Thyroid gland (tissue), 4 donors: Measurements from ENCODE around the gene HCN2. TPM values are rescaled to one million over a fixed set of nuclear protein-coding genes. Genes with fewer than 3 reads are reported as not detected.
A peak's percentile ranks its signal among the peaks of the same experiment; 100 is the strongest.

Experiments
- DNase-seq, 2 donors: peaks; one replicate each; pipeline ENCODE4 v3.0.0-alpha.2; 2019
- H3K27ac ChIP-seq, 3 donors: fragments of 200-600 bp; sonication (generic); 1 replicate in 2 of 3; 2 replicates in 1 of 3; pipeline ENCODE4 v1.5.1; 2016 to 2019; ENCODE audit warnings: mild to moderate bottlenecking in 1 of 3, moderate library complexity in 1 of 3
- H3K27me3 ChIP-seq: fragments of 200-600 bp; sonication (generic); one replicate; pipeline ENCODE4 v1.5.1; 2019
- H3K36me3 ChIP-seq, 2 donors: fragments of 200-600 bp; sonication (generic); one replicate each; pipeline ENCODE4 v1.5.1; 2016 to 2019
- H3K4me1 ChIP-seq, 2 donors: fragments of 200-600 bp; sonication (generic); one replicate each; pipeline ENCODE4 v1.5.1; 2017 to 2019
- H3K4me3 ChIP-seq, 3 donors: fragments of 200-600 bp; sonication (generic); replicated peaks in 1 of 3; 1 replicate in 2 of 3; 2 replicates in 1 of 3; pipeline ENCODE4 v1.5.1; 2016; ENCODE audit warnings: mild to moderate bottlenecking in 1 of 3
- H3K9me3 ChIP-seq: fragments of 200-600 bp; sonication (generic); one replicate; pipeline ENCODE4 v1.5.1; 2017
- POLR2A ChIP-seq, 2 donors: fragments of 450-650 bp; IDR thresholded peaks; one replicate each; pipeline ENCODE4 v1.6.1; 2017; ENCODE audit warnings: antibody characterized with exemption in 2 of 2, mild to moderate bottlenecking in 2 of 2, moderate library complexity in 1 of 2
- WGBS, 2 donors: methylation state at CpG; one replicate each; pipeline ENCODE4 v1.1.5; 2017; 5-methylcytosine and 5-hydroxymethylcytosine counted together
- intact Hi-C: fragments of 100-400 bp; cut with DNase I; formaldehyde crosslinking; loops from one replicate; pipeline ENCODE4 v1.15.1; 2023
- total RNA-seq, 4 donors: library from RNA; depleted of rRNA; stranded (reverse); fragments of >200 nt; gene quantifications; one replicate each; pipeline ENCODE4 v1.2.3, GENCODE V29; 2016
- TF ChIP-seq, protein P1 (sequence below), 6 experiments: fragments of 200-600 bp in 3 of 6; fragments of 450-650 bp in 3 of 6; sonication (generic) in 3 of 6; IDR thresholded peaks; one replicate each; pipeline ENCODE4 v1.5.1; 2016 to 2019; ENCODE audit warnings: antibody characterized with exemption in 6 of 6, mild to moderate bottlenecking in 2 of 6, inconsistent platforms in 1 of 6, moderate library complexity in 1 of 6

HCN2 gene
- total RNA-seq, 4 donors from 2014 or later, result not detected

- no peaks in the 10 kb centered on the region for H3K36me3 ChIP-seq
- TF ChIP-seq, protein P1, sequence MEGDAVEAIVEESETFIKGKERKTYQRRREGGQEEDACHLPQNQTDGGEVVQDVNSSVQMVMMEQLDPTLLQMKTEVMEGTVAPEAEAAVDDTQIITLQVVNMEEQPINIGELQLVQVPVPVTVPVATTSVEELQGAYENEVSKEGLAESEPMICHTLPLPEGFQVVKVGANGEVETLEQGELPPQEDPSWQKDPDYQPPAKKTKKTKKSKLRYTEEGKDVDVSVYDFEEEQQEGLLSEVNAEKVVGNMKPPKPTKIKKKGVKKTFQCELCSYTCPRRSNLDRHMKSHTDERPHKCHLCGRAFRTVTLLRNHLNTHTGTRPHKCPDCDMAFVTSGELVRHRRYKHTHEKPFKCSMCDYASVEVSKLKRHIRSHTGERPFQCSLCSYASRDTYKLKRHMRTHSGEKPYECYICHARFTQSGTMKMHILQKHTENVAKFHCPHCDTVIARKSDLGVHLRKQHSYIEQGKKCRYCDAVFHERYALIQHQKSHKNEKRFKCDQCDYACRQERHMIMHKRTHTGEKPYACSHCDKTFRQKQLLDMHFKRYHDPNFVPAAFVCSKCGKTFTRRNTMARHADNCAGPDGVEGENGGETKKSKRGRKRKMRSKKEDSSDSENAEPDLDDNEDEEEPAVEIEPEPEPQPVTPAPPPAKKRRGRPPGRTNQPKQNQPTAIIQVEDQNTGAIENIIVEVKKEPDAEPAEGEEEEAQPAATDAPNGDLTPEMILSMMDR (IDR thresholded peaks at IDR 0.05), result no peak
- no peak for TF ChIP-seq POLR2A (IDR thresholded peaks at IDR 0.05)
- intact Hi-C loops, result no loop called here
- H3K27ac ChIP-seq, result peak overlapping the region; percentile 54 to 76 (median 65)
- H3K4me1 ChIP-seq, result peaks cover 32 to 41% of the 10 kb centered on the region in 2 donors
- no peaks in the 10 kb centered on the region for H3K9me3 ChIP-seq
- no peaks in the 10 kb centered on the region for H3K27me3 ChIP-seq
- WGBS, 2 donors, result 1 to 3% methylated on average over 11 to 14 of the region's 14 CpGs
- H3K4me3 ChIP-seq, result peak overlapping the region; percentile 12 to 26 (median 16)
- DNase-seq, result peak; percentile 13 to 32
Observed at GRCh38 chr19:571566-571974, 18.1 kb upstream of the HCN2 start.

- no peaks in the 10 kb centered on the region for H3K27me3 ChIP-seq
- peak; percentile 88 to 99 for TF ChIP-seq POLR2A (IDR thresholded peaks at IDR 0.05)
- TF ChIP-seq, protein P1 (IDR thresholded peaks at IDR 0.05), result no peak
- WGBS, 2 donors, result 0 to 1% methylated on average over 13 to 30 of the region's 79 CpGs
- H3K4me1 ChIP-seq, result peaks cover 32 to 42% of the 10 kb centered on the region in 2 donors
- peak; percentile 99 for DNase-seq
- intact Hi-C loops, result no loop called here
- peak within 1 kb of the TSS; percentile 72 to 88 (median 76) for H3K27ac ChIP-seq
- peak within 1 kb of the TSS; percentile 81 to 97 (median 91) for H3K4me3 ChIP-seq
- H3K9me3 ChIP-seq, result no peaks in the 10 kb centered on the region
- H3K36me3 ChIP-seq, result no peaks in the 10 kb centered on the region
Observed at GRCh38 chr19:572140-572742, 17.4 kb upstream of the HCN2 start, which contains the start of gene BSG. BSG (plus strand) TSS chr19:572596; CDS start chr19:572635, 39 bp downstream.

- peaks cover 32 to 42% of the 10 kb centered on the region in 2 donors for H3K4me1 ChIP-seq
- TF ChIP-seq, protein P1 (IDR thresholded peaks at IDR 0.05), result no peak
- no peak for TF ChIP-seq POLR2A (IDR thresholded peaks at IDR 0.05)
- H3K4me3 ChIP-seq, result peak overlapping the region; percentile 81 to 97 (median 91)
- peak; percentile 69 to 73 for DNase-seq
- no peaks in the 10 kb centered on the region for H3K9me3 ChIP-seq
- intact Hi-C loops, result no loop called here
- H3K27ac ChIP-seq, result peak overlapping the region; percentile 72 to 88 (median 76)
- 1% methylated on average over 29 of the region's 55 CpGs; no CpG with 5 or more reads in 1 of the 2 donors for WGBS, 2 donors
- H3K27me3 ChIP-seq, result no peaks in the 10 kb centered on the region
- peaks cover 0 to 6% of the 10 kb centered on the region in 2 donors for H3K36me3 ChIP-seq
Observed at GRCh38 chr19:572743-573518, 16.8 kb upstream of the HCN2 start.

DNA sequence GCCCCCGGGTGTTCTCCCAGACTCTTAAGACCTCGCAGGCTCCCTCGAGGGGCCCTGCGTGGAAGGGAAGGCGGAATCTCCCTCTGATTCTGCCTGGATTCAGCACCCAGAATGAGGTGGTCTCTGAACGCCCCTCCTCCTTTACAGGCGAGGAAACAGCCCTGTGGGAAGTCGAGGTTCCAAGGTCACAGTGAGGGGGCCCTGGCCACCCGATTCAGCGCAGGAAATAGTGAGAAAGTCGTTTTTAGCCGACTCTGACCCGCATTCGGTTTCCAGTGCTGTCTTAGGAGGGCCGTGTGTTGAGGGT lies 16.2 kb upstream of the HCN2 start:
- Histone ChIP-seq H3K4me1 (peaks cover 32 to 42% of the 10 kb centered on the region in 2 donors), H3K27ac (peak overlapping the region in 2 of 3 donors; percentile 72 to 88), H3K27me3 (no peaks in the 10 kb centered on the region), H3K36me3 (peaks cover 0 to 9% of the 10 kb centered on the region in 2 donors), H3K9me3 (no peaks in the 10 kb centered on the region), H3K4me3 (peak overlapping the region; percentile 81 to 97 (median 91))
- TF ChIP-seq, protein P1 (IDR thresholded peaks at IDR 0.05), result no peak
- TF ChIP-seq POLR2A (IDR thresholded peaks at IDR 0.05), result no peak
- DNase-seq, result no peak
- 8 to 9% methylated on average over 10 to 15 of the region's 15 CpGs for WGBS, 2 donors
- intact Hi-C loops, result no loop called here
